Measurements from ENCODE around the gene MICOS13. TPM values are rescaled to one million over a fixed set of nuclear protein-coding genes. Genes with fewer than 3 reads are reported as not detected.

The MICOS13 gene
- total RNA-seq, 1 donor from 2014 or later = 48.0 TPM

DNA sequence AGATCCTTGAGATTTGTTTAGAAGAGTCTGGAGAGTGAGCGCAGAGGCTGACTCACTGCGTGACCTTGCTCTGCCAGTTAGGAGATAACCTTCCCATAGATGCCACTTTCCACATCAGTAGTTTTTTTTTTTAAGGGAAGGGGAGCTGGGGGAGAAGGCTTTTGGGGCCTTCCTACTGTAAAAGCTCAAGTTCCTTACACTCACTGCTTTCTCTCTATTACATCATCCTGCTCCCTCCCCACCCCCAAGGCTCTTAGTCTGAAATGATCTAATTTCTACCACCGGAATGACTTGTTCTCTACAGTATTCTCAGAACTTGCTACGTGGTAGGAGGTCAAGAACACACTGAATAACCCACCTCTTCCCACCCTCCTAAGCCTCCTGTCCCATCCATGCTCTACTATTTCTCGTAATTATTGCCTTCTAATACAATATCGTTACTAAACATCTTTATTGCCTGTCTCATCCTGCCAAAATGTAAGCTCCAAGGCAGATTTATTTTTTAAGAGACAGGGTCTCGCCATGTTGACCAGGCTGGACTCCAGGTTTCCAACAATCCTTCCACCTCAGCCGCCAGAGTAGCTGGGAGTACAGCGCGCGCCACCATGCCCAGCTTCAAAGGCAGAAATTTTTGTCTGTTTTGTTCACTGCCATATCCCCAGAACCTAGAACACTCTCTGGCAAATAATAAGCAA is 38.4 kb upstream of the MICOS13 start:
- peaks cover 6% of the 10 kb centered on the region for H3K36me3 ChIP-seq (ENCODE audit: insufficient read depth, low read length)
- DNase-seq (ENCODE audit: low read depth) = peak; percentile 80
- no peak for FAIRE-seq
- H3K4me2 ChIP-seq (ENCODE audit: low read length) = peak overlapping the region; percentile 91
- no peaks in the 10 kb centered on the region for H3K27me3 Mint-ChIP-seq (ENCODE audit: low read depth, unreplicated experiment)
- peaks cover 5% of the 10 kb centered on the region for H3K36me3 Mint-ChIP-seq (ENCODE audit: low read depth, unreplicated experiment)
- H4K20me1 ChIP-seq (ENCODE audit: insufficient read depth, low read length) = peaks cover 39% of the 10 kb centered on the region
- peak overlapping the region; percentile 98 for H3K4me3 Mint-ChIP-seq (ENCODE audit: unreplicated experiment)
- peaks cover 27% of the 10 kb centered on the region for H3K4me1 ChIP-seq (ENCODE audit: insufficient read depth, low read length)
- H3K9me3 Mint-ChIP-seq (ENCODE audit: unreplicated experiment) = no peaks in the 10 kb centered on the region
- TF ChIP-seq EZH2 (IDR thresholded peaks at IDR 0.05; ENCODE audit: insufficient read depth, low read length) = no peak
- TF ChIP-seq, protein P1, sequence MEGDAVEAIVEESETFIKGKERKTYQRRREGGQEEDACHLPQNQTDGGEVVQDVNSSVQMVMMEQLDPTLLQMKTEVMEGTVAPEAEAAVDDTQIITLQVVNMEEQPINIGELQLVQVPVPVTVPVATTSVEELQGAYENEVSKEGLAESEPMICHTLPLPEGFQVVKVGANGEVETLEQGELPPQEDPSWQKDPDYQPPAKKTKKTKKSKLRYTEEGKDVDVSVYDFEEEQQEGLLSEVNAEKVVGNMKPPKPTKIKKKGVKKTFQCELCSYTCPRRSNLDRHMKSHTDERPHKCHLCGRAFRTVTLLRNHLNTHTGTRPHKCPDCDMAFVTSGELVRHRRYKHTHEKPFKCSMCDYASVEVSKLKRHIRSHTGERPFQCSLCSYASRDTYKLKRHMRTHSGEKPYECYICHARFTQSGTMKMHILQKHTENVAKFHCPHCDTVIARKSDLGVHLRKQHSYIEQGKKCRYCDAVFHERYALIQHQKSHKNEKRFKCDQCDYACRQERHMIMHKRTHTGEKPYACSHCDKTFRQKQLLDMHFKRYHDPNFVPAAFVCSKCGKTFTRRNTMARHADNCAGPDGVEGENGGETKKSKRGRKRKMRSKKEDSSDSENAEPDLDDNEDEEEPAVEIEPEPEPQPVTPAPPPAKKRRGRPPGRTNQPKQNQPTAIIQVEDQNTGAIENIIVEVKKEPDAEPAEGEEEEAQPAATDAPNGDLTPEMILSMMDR (IDR thresholded peaks at IDR 0.05; ENCODE audit: insufficient read depth, low read depth, low read length) = no peak
- no peaks in the 10 kb centered on the region for H3K9me3 ChIP-seq (ENCODE audit: insufficient read depth, low read depth, low read length)
- no peaks in the 10 kb centered on the region for H3K27me3 ChIP-seq (ENCODE audit: insufficient read depth, low read length)
- peaks cover 19% of the 10 kb centered on the region for H3K4me1 Mint-ChIP-seq (ENCODE audit: low read depth, unreplicated experiment)
- peak overlapping the region; percentile 90 for H3K4me3 ChIP-seq (ENCODE audit: insufficient read depth, low read depth, low read length)
- H2AFZ ChIP-seq (ENCODE audit: low read depth, low read length) = no peak overlapping the region
- H3K27ac Mint-ChIP-seq (ENCODE audit: unreplicated experiment) = peak overlapping the region; percentile 100
- H3K9ac ChIP-seq (ENCODE audit: low read length) = peak overlapping the region; percentile 96
- peak overlapping the region; percentile 95 for H3K27ac ChIP-seq (ENCODE audit: low read depth, low read length)
- H3K79me2 ChIP-seq (ENCODE audit: insufficient read depth, low read length) = peaks cover 57% of the 10 kb centered on the region

DNA sequence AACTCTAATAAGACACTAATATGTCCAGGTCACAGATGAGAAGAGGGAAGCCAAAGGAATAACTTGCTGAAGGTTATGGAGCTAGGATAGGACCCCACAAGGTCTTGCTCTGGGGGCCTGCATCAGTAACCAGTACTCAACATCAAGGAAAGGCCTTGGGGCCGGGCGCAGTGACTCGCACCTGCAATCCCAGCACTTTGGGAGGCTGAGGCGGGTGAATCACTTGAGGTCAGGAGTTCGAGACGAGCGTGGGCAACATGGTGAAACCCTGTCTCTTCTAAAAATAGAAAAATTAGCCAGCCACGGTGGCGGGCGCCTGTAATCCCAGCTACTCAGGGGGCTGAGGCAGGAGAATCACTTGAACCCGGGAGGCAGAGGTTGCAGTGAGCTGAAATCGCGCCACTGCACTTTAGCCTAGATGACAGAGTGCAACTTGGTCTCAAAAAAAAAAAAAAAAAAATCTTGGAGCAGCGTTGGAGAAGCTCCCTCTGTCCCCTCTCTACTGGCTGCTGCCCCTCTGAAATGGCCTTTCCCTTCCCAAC is 37.8 kb upstream of the MICOS13 start:
- H3K36me3 Mint-ChIP-seq (ENCODE audit: low read depth, unreplicated experiment) = peaks cover 7% of the 10 kb centered on the region
- FAIRE-seq (no peak), DNase-seq (ENCODE audit: low read depth) (peak; percentile 42)
- Histone ChIP-seq H3K36me3 (ENCODE audit: insufficient read depth, low read length) (peaks cover 10% of the 10 kb centered on the region), H3K27ac (ENCODE audit: low read depth, low read length) (peak overlapping the region; percentile 95), H4K20me1 (ENCODE audit: insufficient read depth, low read length) (peaks cover 44% of the 10 kb centered on the region), H3K9me3 (ENCODE audit: insufficient read depth, low read depth, low read length) (no peaks in the 10 kb centered on the region), H2AFZ (ENCODE audit: low read depth, low read length) (no peak overlapping the region), H3K4me2 (ENCODE audit: low read length) (peak overlapping the region; percentile 91), H3K4me1 (ENCODE audit: insufficient read depth, low read length) (peaks cover 27% of the 10 kb centered on the region), H3K9ac (ENCODE audit: low read length) (peak overlapping the region; percentile 96), H3K79me2 (ENCODE audit: insufficient read depth, low read length) (peaks cover 62% of the 10 kb centered on the region), H3K27me3 (ENCODE audit: insufficient read depth, low read length) (no peaks in the 10 kb centered on the region), H3K4me3 (ENCODE audit: insufficient read depth, low read depth, low read length) (peak overlapping the region; percentile 90)
- H3K9me3 Mint-ChIP-seq (ENCODE audit: unreplicated experiment) = no peaks in the 10 kb centered on the region
- H3K4me1 Mint-ChIP-seq (ENCODE audit: low read depth, unreplicated experiment) = peaks cover 19% of the 10 kb centered on the region
- peak overlapping the region; percentile 98 for H3K4me3 Mint-ChIP-seq (ENCODE audit: unreplicated experiment)
- TF ChIP-seq EZH2 (IDR thresholded peaks at IDR 0.05; ENCODE audit: insufficient read depth, low read length) = no peak
- TF ChIP-seq, protein P1 (IDR thresholded peaks at IDR 0.05; ENCODE audit: insufficient read depth, low read depth, low read length) = no peak
- no peaks in the 10 kb centered on the region for H3K27me3 Mint-ChIP-seq (ENCODE audit: low read depth, unreplicated experiment)
- peak overlapping the region; percentile 100 for H3K27ac Mint-ChIP-seq (ENCODE audit: unreplicated experiment)

Measured in astrocyte (in vitro differentiated cells and primary cell).